Osteoblast (primary cell): ENCODE results near the gene ST8SIA1. TPM values are rescaled to one million over a fixed set of nuclear protein-coding genes. Genes with fewer than 3 reads are reported as not detected.

Experiments used
- DNase-seq: peaks from one replicate; pipeline ENCODE4 v3.0.0; 2011; ENCODE audit warnings: low spot score, mixed read lengths; ENCODE audit not compliant: insufficient read length; ENCODE audit errors: missing footprints
- H2AFZ ChIP-seq: 2 replicates; pipeline ENCODE4 v1.6.0; 2011; ENCODE audit warnings: mild to moderate bottlenecking, low read length
- H3K27ac ChIP-seq: 2 replicates; pipeline ENCODE4 v1.5.1; 2011; ENCODE audit warnings: mild to moderate bottlenecking, low read depth, low read length, moderate library complexity
- H3K27me3 ChIP-seq: 2 replicates; pipeline ENCODE4 v1.6.0; 2012; ENCODE audit warnings: mild to moderate bottlenecking, control low read depth, inconsistent platforms, low read length, moderate library complexity; ENCODE audit not compliant: insufficient read depth
- H3K36me3 ChIP-seq: 2 replicates; pipeline ENCODE4 v1.5.1; 2011; ENCODE audit warnings: mild to moderate bottlenecking, low read length, control low read depth, moderate library complexity; ENCODE audit not compliant: insufficient read depth
- H3K4me1 ChIP-seq: 2 replicates; pipeline ENCODE4 v1.5.1; 2011; ENCODE audit warnings: mild to moderate bottlenecking, low read length, control low read depth, moderate library complexity; ENCODE audit not compliant: insufficient read depth
- H3K4me2 ChIP-seq: 2 replicates; pipeline ENCODE4 v1.6.0; 2011; ENCODE audit warnings: mild to moderate bottlenecking, low read length; ENCODE audit not compliant: insufficient read depth
- H3K4me3 ChIP-seq: fragments of 200-600 bp; sonication (generic); 3 replicates; pipeline ENCODE4 v1.5.1; 2012; ENCODE audit warnings: mild to moderate bottlenecking, low read length, inconsistent platforms; ENCODE audit not compliant: insufficient read depth
- H3K79me2 ChIP-seq: 2 replicates; pipeline ENCODE4 v1.6.0; 2012; ENCODE audit warnings: mild to moderate bottlenecking, low read length, control low read depth, inconsistent platforms; ENCODE audit not compliant: insufficient read depth
- H3K9me3 ChIP-seq: 2 replicates; pipeline ENCODE4 v1.5.1; 2011; ENCODE audit warnings: low read depth, low read length, control low read depth
- H4K20me1 ChIP-seq: 2 replicates; pipeline ENCODE4 v1.6.0; 2012; ENCODE audit warnings: mild to moderate bottlenecking, low read length, control low read depth; ENCODE audit not compliant: insufficient read depth
- total RNA-seq: library from RNA; depleted of rRNA; stranded (reverse); fragments of >200 nt; gene quantifications from 2 replicates; pipeline ENCODE4 v1.2.3, GENCODE V29; 2012
- TF ChIP-seq, protein P1 (sequence below): IDR thresholded peaks from 2 replicates; pipeline ENCODE4 v1.5.1; 2011; ENCODE audit warnings: mild to moderate bottlenecking, low read depth, low read length, moderate library complexity; ENCODE audit errors: extremely low read depth

ST8SIA1 gene
- total RNA-seq, 1 donor: 6.2 TPM

DNA sequence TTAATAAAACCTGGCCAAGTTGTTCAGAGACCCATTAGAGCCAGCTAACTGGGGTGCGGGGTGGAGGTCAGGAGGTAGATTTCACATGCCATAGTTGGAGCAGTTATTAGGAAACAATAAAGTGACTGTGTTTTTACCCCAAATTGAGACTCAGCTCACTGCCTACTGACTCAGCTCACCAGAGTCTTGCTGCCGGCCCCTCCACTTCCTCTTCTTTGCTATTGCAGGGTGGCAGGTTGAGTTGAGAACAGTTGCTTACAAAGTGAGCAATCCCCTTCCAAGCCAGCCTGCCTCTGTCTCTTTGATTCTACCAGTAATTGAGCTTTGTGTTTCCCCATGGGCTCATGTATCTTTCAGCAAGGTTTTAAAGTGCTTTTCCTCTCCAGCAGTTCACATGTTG, 12.9 kb downstream of the ST8SIA1 start:
- DNase-seq: no peak
- H2AFZ ChIP-seq: no peak overlapping the region
- no peak overlapping the region for H3K4me2 ChIP-seq

DNA sequence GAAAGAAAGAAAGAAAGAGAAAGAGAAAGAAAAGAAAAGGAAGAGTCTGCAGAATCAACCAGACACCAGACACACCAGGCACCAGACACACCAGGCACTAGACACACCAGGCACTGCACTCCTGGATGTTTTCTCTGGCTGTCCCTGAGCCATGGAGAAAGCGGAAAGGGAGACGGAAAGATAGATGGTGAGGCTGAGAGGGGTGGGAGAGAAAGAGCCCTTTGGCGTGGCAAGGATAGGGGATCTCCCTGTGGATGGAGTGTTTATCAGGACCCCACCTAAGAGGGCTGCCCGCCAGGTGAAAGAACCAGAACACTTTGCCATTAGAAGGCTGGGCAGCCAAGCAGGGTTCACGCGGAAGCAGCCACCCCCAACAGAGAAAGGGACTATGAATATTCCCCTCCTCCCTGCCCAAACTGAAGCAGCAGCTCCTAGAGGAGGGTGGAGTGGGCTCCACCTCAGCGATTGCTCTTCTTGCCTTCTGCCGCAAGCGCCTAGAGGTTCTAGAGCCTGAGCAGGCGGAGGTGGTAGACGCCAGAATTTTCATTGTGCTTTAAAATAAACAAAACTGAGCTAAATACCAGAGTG, 13.4 kb downstream of the ST8SIA1 start:
- H3K9me3 ChIP-seq: no peaks in the 10 kb centered on the region
- no peaks in the 10 kb centered on the region for H3K27me3 ChIP-seq
- TF ChIP-seq, protein P1, sequence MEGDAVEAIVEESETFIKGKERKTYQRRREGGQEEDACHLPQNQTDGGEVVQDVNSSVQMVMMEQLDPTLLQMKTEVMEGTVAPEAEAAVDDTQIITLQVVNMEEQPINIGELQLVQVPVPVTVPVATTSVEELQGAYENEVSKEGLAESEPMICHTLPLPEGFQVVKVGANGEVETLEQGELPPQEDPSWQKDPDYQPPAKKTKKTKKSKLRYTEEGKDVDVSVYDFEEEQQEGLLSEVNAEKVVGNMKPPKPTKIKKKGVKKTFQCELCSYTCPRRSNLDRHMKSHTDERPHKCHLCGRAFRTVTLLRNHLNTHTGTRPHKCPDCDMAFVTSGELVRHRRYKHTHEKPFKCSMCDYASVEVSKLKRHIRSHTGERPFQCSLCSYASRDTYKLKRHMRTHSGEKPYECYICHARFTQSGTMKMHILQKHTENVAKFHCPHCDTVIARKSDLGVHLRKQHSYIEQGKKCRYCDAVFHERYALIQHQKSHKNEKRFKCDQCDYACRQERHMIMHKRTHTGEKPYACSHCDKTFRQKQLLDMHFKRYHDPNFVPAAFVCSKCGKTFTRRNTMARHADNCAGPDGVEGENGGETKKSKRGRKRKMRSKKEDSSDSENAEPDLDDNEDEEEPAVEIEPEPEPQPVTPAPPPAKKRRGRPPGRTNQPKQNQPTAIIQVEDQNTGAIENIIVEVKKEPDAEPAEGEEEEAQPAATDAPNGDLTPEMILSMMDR: no peak
- no peak overlapping the region for H2AFZ ChIP-seq
- H3K79me2 ChIP-seq: no peaks in the 10 kb centered on the region
- DNase-seq: no peak
- no peaks in the 10 kb centered on the region for H3K36me3 ChIP-seq
- H3K4me1 ChIP-seq: peaks cover 14% of the 10 kb centered on the region
- H3K4me2 ChIP-seq: no peak overlapping the region
- H4K20me1 ChIP-seq: no peaks in the 10 kb centered on the region
- no peak overlapping the region for H3K4me3 ChIP-seq
- no peak overlapping the region for H3K27ac ChIP-seq

More for the DNA sequence above, 12.9 kb downstream of the ST8SIA1 start:
- Histone ChIP-seq H3K4me1 (peaks cover 14% of the 10 kb centered on the region), H4K20me1 (no peaks in the 10 kb centered on the region), H3K27me3 (no peaks in the 10 kb centered on the region), H3K36me3 (no peaks in the 10 kb centered on the region), H3K79me2 (no peaks in the 10 kb centered on the region), H3K4me3 (no peak overlapping the region), H3K9me3 (no peaks in the 10 kb centered on the region), H3K27ac (no peak overlapping the region)
- TF ChIP-seq, protein P1: no peak

- no peak overlapping the region for H3K27ac ChIP-seq
- peaks cover 14% of the 10 kb centered on the region for H3K4me1 ChIP-seq
- DNase-seq: no peak
- peak overlapping the region; percentile 31 for H3K4me2 ChIP-seq
- no peaks in the 10 kb centered on the region for H3K27me3 ChIP-seq
- no peaks in the 10 kb centered on the region for H3K79me2 ChIP-seq
- peak overlapping the region; percentile 52 for H2AFZ ChIP-seq
- no peaks in the 10 kb centered on the region for H4K20me1 ChIP-seq
- no peak overlapping the region for H3K4me3 ChIP-seq
- no peaks in the 10 kb centered on the region for H3K9me3 ChIP-seq
- TF ChIP-seq, protein P1: no peak
- no peaks in the 10 kb centered on the region for H3K36me3 ChIP-seq
Measured at GRCh38 chr12:22318108-22318737, 16.3 kb downstream of the ST8SIA1 start.

DNA sequence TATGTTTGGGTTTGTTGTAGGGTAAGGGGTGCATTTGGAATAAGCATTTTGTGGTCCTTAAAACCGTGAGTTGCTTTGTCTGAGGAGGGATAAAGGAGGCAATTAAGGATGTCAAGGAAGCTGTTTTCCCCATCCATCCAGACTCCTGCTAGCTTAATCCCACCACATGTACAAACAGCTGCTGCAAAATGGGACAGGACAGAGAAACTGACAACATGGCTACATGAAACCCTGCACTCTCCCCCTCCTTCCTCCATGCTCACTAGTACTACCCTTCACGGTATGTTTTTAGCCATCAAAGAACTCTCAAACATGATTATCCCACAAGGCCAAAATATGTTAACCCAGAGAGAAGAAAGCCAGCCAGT, 20.6 kb downstream of the ST8SIA1 start:
- H3K27me3 ChIP-seq: no peaks in the 10 kb centered on the region
- DNase-seq: no peak
- no peaks in the 10 kb centered on the region for H4K20me1 ChIP-seq
- TF ChIP-seq, protein P1: no peak
- no peak overlapping the region for H2AFZ ChIP-seq
- H3K36me3 ChIP-seq: no peaks in the 10 kb centered on the region
- H3K4me2 ChIP-seq: no peak overlapping the region
- no peak overlapping the region for H3K27ac ChIP-seq
- no peak overlapping the region for H3K4me3 ChIP-seq
- no peaks in the 10 kb centered on the region for H3K9me3 ChIP-seq
- H3K4me1 ChIP-seq: peaks cover 8% of the 10 kb centered on the region
- H3K79me2 ChIP-seq: no peaks in the 10 kb centered on the region
